ENCODE measurements around the gene TIAL1.
"Not testable (repeated sequence)": the region's sequence is repeated elsewhere in the genome, so short reads cannot be mapped to it uniquely, and the experiment has no call there.

DNA sequence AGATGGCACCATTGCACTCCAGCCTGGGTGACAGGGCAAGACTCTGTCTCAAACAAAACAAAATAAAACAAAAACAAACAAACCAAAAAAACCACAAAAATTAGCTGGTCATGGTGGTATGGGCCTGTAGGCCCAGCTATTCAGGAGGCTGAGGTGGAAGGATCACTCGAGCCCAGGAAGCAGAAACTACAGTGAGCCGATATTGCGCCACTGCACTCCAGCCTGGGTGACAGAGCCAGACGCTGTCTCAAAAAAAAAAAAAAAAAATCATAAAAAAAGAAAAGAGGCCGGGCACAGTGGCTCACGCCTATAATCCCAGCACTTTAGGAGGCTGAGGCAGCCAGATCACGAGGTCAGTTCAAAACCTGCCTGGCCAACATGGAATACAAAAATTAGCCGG, 64.0 kb downstream of the TIAL1 start:
- TF ChIP-seq, protein P1, sequence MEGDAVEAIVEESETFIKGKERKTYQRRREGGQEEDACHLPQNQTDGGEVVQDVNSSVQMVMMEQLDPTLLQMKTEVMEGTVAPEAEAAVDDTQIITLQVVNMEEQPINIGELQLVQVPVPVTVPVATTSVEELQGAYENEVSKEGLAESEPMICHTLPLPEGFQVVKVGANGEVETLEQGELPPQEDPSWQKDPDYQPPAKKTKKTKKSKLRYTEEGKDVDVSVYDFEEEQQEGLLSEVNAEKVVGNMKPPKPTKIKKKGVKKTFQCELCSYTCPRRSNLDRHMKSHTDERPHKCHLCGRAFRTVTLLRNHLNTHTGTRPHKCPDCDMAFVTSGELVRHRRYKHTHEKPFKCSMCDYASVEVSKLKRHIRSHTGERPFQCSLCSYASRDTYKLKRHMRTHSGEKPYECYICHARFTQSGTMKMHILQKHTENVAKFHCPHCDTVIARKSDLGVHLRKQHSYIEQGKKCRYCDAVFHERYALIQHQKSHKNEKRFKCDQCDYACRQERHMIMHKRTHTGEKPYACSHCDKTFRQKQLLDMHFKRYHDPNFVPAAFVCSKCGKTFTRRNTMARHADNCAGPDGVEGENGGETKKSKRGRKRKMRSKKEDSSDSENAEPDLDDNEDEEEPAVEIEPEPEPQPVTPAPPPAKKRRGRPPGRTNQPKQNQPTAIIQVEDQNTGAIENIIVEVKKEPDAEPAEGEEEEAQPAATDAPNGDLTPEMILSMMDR (IDR thresholded peaks at IDR 0.05), result not testable (repeated sequence)
- not testable (repeated sequence) for TF ChIP-seq POLR2AphosphoS5 (IDR thresholded peaks at IDR 0.05)

Data from breast epithelium (tissue), 3 donors.